Activated naive CD8-positive, alpha-beta T cell treated with anti-CD3 and anti-CD28 coated beads, Interleukin-2, amount 50 U/mL, for 24 hours (primary cell): ENCODE data around the gene AP1S1.

Experiments used
- ATAC-seq: fragments of 150-1000 bp; cut with Tn5 transposase; one replicate; pipeline ENCODE4 v1.10.0; 2021
- DNase-seq: peaks from one replicate; pipeline ENCODE4 v3.0.0; 2021
- H3K27ac Mint-ChIP-seq: one replicate; pipeline ENCODE4 v1.8.0; 2021; ENCODE audit warnings: mild to moderate bottlenecking, mixed read lengths
- H3K27me3 Mint-ChIP-seq: one replicate; pipeline ENCODE4 v1.8.0; 2021; ENCODE audit warnings: mixed read lengths
- H3K36me3 Mint-ChIP-seq: one replicate; pipeline ENCODE4 v1.8.0; 2021; ENCODE audit warnings: low read depth, mixed read lengths
- H3K4me1 Mint-ChIP-seq: one replicate; pipeline ENCODE4 v1.8.0; 2021; ENCODE audit warnings: mixed read lengths
- H3K4me3 Mint-ChIP-seq: one replicate; pipeline ENCODE4 v1.8.0; 2021; ENCODE audit warnings: mild to moderate bottlenecking, moderate library complexity, mixed read lengths
- H3K9me3 Mint-ChIP-seq: one replicate; pipeline ENCODE4 v1.8.0; 2021; ENCODE audit warnings: mixed read lengths

AP1S1 gene

GRCh38 chr7:101133621-101134398 lies 20.5 kb upstream of the AP1S1 start:
- DNase-seq (no peak), ATAC-seq (no peak)
- Mint-ChIP-seq H3K27ac (no peak overlapping the region), H3K4me3 (no peak overlapping the region), H3K9me3 (no peaks in the 10 kb centered on the region), H3K36me3 (no peaks in the 10 kb centered on the region), H3K27me3 (peaks cover 31% of the 10 kb centered on the region), H3K4me1 (peaks cover 42% of the 10 kb centered on the region)

GRCh38 chr7:101134399-101134980 lies 19.8 kb upstream of the AP1S1 start:
- DNase-seq (no peak), ATAC-seq (no peak)
- Mint-ChIP-seq H3K36me3 (no peaks in the 10 kb centered on the region), H3K4me3 (no peak overlapping the region), H3K4me1 (peaks cover 48% of the 10 kb centered on the region), H3K27me3 (peaks cover 31% of the 10 kb centered on the region), H3K27ac (no peak overlapping the region), H3K9me3 (no peaks in the 10 kb centered on the region)

DNA sequence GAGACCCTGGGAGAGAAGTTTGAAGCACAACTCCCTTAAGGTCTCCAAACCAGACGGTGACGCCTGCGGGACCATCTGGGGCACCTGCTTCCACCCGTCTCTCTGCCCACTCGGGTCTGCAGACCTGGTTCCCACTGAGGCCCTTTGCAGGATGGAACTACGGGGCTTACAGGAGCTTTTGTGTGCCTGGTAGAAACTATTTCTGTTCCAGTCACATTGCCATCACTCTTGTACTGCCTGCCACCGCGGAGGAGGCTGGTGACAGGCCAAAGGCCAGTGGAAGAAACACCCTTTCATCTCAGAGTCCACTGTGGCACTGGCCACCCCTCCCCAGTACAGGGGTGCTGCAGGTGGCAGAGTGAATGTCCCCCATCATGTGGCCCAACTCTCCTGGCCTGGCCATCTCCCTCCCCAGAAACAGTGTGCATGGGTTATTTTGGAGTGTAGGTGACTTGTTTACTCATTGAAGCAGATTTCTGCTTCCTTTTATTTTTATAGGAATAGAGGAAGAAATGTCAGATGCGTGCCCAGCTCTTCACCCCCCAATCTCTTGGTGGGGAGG lies 16.5 kb upstream of the AP1S1 start:
- Mint-ChIP-seq H3K9me3 (no peaks in the 10 kb centered on the region), H3K36me3 (no peaks in the 10 kb centered on the region), H3K27ac (peak overlapping the region; percentile 82), H3K4me3 (peak overlapping the region; percentile 30), H3K27me3 (peaks cover 11% of the 10 kb centered on the region), H3K4me1 (peaks cover 65% of the 10 kb centered on the region)
- ATAC-seq (no peak), DNase-seq (no peak)

GRCh38 chr7:101138213-101138870 lies 15.9 kb upstream of the AP1S1 start:
- ATAC-seq (peak; percentile 89), DNase-seq (peak; percentile 86)
- H3K4me1 Mint-ChIP-seq, result peaks cover 65% of the 10 kb centered on the region
- H3K4me3 Mint-ChIP-seq, result peak overlapping the region; percentile 50
- H3K9me3 Mint-ChIP-seq, result no peaks in the 10 kb centered on the region
- peak overlapping the region; percentile 82 for H3K27ac Mint-ChIP-seq
- H3K27me3 Mint-ChIP-seq, result peaks cover 16% of the 10 kb centered on the region
- no peaks in the 10 kb centered on the region for H3K36me3 Mint-ChIP-seq

- H3K4me1 Mint-ChIP-seq, result peaks cover 53% of the 10 kb centered on the region
- H3K36me3 Mint-ChIP-seq, result no peaks in the 10 kb centered on the region
- peaks cover 20% of the 10 kb centered on the region for H3K27me3 Mint-ChIP-seq
- no peak for DNase-seq
- H3K4me3 Mint-ChIP-seq, result no peak overlapping the region
- no peaks in the 10 kb centered on the region for H3K9me3 Mint-ChIP-seq
- no peak for ATAC-seq
- H3K27ac Mint-ChIP-seq, result no peak overlapping the region
These were observed 14.0 kb upstream of the AP1S1 start for GRCh38 chr7:101140339-101140699.

- ATAC-seq, result no peak
- Mint-ChIP-seq H3K27ac (no peak overlapping the region), H3K9me3 (no peaks in the 10 kb centered on the region), H3K27me3 (peaks cover 23% of the 10 kb centered on the region), H3K4me1 (peaks cover 51% of the 10 kb centered on the region), H3K36me3 (no peaks in the 10 kb centered on the region), H3K4me3 (no peak overlapping the region)
- no peak for DNase-seq
These were observed 13.4 kb upstream of the AP1S1 start for GRCh38 chr7:101140746-101141382.

DNA sequence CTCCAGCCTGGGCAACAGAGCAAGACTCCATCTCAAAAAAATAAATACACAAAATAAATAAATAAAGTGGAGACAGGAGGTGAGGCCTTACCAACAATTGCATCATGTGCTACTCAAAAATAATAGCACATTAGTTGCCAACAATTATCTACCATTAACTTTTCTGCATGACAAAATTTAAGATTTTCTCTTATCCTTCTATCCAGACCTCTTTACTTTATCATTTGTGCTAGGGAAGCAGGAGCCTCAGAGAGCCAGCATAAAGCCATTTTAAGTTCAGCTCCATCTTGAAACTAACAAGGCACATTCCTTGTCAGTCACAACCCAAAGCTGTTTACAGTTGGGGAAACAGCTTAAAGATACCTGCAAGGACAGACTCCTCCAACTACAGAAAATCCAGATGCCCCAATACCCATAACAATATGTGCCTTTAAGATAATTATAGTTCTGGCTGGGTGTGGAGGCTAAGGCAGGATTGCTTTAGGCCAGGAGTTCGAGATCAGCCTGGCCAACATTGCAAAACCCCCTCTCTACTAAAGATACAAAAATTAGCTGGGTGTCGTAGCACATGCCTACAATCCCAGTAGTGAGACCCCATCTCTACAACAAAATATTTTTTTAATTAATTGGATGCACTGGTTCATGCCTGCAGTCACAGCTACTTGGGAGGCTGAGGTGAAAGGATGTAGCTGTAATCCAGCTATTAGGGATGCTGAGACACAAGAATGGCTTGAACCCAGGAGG lies 2.2 kb upstream of the AP1S1 start:
- Mint-ChIP-seq H3K36me3 (no peaks in the 10 kb centered on the region), H3K27ac (no peak overlapping the region), H3K27me3 (peaks cover 24% of the 10 kb centered on the region), H3K4me3 (no peak overlapping the region), H3K9me3 (peaks cover 3% of the 10 kb centered on the region), H3K4me1 (peaks cover 15% of the 10 kb centered on the region)
- ATAC-seq, result no peak
- no peak for DNase-seq

DNA sequence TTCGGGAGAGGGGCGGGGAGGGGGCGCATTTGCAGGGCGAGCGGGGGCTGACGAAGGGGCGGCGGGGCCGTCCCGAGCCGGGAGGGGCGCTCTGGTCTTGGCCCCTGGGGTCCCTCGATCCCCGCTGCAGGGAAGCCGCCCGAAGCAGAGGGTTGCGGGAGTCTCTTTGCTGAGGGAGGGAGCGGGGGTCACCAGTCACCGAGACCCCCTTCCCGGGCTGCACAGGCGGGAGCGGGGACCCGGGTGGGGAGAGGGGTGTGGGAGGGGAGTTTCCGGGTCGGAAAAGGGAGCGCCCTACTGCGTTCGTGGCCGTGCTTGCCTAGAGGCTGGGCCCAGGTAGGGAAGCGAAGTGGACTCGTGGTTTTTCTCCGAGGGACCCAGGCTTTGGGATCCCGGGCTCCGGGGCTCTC lies 422 bp downstream of the AP1S1 start:
- peaks cover 6% of the 10 kb centered on the region for H3K27me3 Mint-ChIP-seq
- H3K36me3 Mint-ChIP-seq, result no peaks in the 10 kb centered on the region
- H3K9me3 Mint-ChIP-seq, result peaks cover 3% of the 10 kb centered on the region
- no peak overlapping the region for H3K27ac Mint-ChIP-seq
- DNase-seq (peak; percentile 22), ATAC-seq (no peak)
- peaks cover 10% of the 10 kb centered on the region for H3K4me1 Mint-ChIP-seq
- H3K4me3 Mint-ChIP-seq, result peak overlapping the region; percentile 75

DNA sequence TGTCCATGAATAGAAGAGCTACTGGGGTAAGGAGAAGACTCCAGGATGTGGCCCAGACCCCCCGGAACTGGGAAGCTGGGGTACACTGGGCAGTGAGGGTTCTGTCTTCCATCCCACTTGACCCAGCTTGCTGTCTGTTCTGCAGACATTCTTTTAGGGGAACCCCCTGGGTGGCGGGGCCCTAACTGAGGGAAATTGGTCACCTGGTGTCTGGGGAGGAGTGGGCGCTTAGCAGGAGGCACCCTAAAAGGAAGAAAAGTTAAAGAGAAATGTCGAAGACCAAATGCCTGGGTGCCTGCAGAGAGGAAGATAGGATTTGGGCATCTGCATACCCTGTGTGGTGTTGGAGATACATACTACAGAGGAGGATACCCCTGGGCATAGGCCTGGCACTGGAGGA lies 1.0 kb downstream of the AP1S1 start:
- peaks cover 10% of the 10 kb centered on the region for H3K4me1 Mint-ChIP-seq
- H3K27ac Mint-ChIP-seq, result no peak overlapping the region
- no peak for DNase-seq

GRCh38 chr7:101156277-101156676 lies 2.0 kb downstream of the AP1S1 start:
- Mint-ChIP-seq H3K27ac (no peak overlapping the region), H3K4me3 (no peak overlapping the region), H3K9me3 (peaks cover 3% of the 10 kb centered on the region), H3K36me3 (peaks cover 2% of the 10 kb centered on the region), H3K4me1 (peaks cover 10% of the 10 kb centered on the region), H3K27me3 (peaks cover 4% of the 10 kb centered on the region)
- DNase-seq (no peak), ATAC-seq (no peak)

More for the DNA sequence above, 1.0 kb downstream of the AP1S1 start:
- Mint-ChIP-seq H3K36me3 (peaks cover 2% of the 10 kb centered on the region), H3K4me3 (peak overlapping the region; percentile 75), H3K27me3 (peaks cover 5% of the 10 kb centered on the region), H3K9me3 (peaks cover 3% of the 10 kb centered on the region)
- no peak for ATAC-seq

DNA sequence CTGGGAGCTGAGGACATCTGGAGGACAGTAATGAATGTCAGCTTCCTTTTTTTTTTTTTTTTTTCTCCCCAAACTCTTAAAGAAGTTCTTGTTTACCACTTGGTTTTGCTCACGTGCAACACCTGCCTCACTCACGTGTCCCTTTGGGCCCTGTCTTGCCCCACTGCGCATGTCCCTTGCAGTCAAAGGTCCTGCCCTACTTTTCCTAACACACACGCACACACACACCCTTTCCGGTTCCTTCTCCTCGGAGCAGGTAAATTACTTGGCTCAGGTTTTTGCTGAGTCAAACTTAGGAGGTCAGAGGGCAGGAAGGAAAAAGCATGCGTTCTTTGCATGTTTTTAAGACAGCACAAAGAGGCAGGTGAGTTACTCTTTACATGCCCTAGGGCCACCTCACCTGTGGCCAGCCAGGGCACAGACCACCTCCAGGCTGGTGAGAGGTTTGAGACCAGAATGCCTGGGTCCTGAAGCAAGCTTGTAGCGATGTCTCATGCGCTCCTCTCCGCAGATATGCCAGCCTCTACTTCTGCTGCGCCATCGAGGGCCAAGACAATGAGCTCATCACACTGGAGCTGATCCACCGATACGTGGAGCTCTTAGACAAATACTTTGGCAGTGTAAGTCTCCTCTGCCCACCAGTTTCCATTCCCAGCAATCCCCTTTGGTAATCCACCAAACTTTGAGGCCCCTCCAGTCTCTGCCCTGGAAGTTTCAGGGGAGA lies 2.8 kb downstream of the AP1S1 start:
- Mint-ChIP-seq H3K36me3 (peaks cover 2% of the 10 kb centered on the region), H3K27ac (no peak overlapping the region), H3K27me3 (peaks cover 7% of the 10 kb centered on the region), H3K4me1 (peaks cover 10% of the 10 kb centered on the region), H3K4me3 (no peak overlapping the region), H3K9me3 (peaks cover 3% of the 10 kb centered on the region)
- DNase-seq (no peak), ATAC-seq (no peak)

- H3K4me1 Mint-ChIP-seq, result peaks cover 18% of the 10 kb centered on the region
- no peak for ATAC-seq
- H3K27me3 Mint-ChIP-seq, result peaks cover 15% of the 10 kb centered on the region
- no peak for DNase-seq
- no peak overlapping the region for H3K27ac Mint-ChIP-seq
- H3K9me3 Mint-ChIP-seq, result no peaks in the 10 kb centered on the region
- no peak overlapping the region for H3K4me3 Mint-ChIP-seq
- H3K36me3 Mint-ChIP-seq, result peaks cover 2% of the 10 kb centered on the region
These were observed 5.7 kb downstream of the AP1S1 start for GRCh38 chr7:101159696-101160674.

- ATAC-seq, result no peak
- Mint-ChIP-seq H3K27ac (no peak overlapping the region), H3K4me1 (peaks cover 21% of the 10 kb centered on the region), H3K9me3 (no peaks in the 10 kb centered on the region), H3K4me3 (no peak overlapping the region), H3K36me3 (peaks cover 2% of the 10 kb centered on the region), H3K27me3 (peaks cover 25% of the 10 kb centered on the region)
- no peak for DNase-seq
These were observed 6.6 kb downstream of the AP1S1 start for GRCh38 chr7:101160910-101161309.
